ENCODE results near the gene TLE5.
"Not testable (repeated sequence)": the region's sequence is repeated elsewhere in the genome, so short reads cannot be mapped to it uniquely, and the experiment has no call there.

Gene TLE5

GRCh38 chr19:3096267-3096901, 34.1 kb upstream of the TLE5 start:
- DNase-seq (ENCODE audit: low spot score) = no peak

- peak; percentile 79 for DNase-seq (ENCODE audit: low spot score)
These were observed 33.3 kb upstream of the TLE5 start for GRCh38 chr19:3095441-3096191.

- no peak for DNase-seq (ENCODE audit: low spot score)
These were observed 32.5 kb upstream of the TLE5 start for GRCh38 chr19:3094601-3095440.

- DNase-seq (ENCODE audit: low spot score) = not testable (repeated sequence)
These were observed 27.1 kb upstream of the TLE5 start for GRCh38 chr19:3089299-3089855.

GRCh38 chr19:3087769-3088168, 25.5 kb upstream of the TLE5 start:
- DNase-seq (ENCODE audit: low spot score) = no peak

GRCh38 chr19:3084943-3085342, 22.6 kb upstream of the TLE5 start:
- no peak for DNase-seq (ENCODE audit: low spot score)

GRCh38 chr19:3083964-3084363, 21.7 kb upstream of the TLE5 start:
- DNase-seq (ENCODE audit: low spot score) = no peak

- DNase-seq (ENCODE audit: low spot score) = no peak
These were observed 20.0 kb upstream of the TLE5 start for GRCh38 chr19:3082331-3082730.

GRCh38 chr19:3080286-3080685, 18.0 kb upstream of the TLE5 start:
- DNase-seq (ENCODE audit: low spot score) = no peak

- DNase-seq (ENCODE audit: low spot score) = no peak
These were observed 17.3 kb upstream of the TLE5 start for GRCh38 chr19:3079578-3079977.

- peak; percentile 71 for DNase-seq (ENCODE audit: low spot score)
These were observed 13.5 kb upstream of the TLE5 start for GRCh38 chr19:3075605-3076431.

GRCh38 chr19:3073931-3074595, 11.8 kb upstream of the TLE5 start:
- DNase-seq (ENCODE audit: low spot score) = no peak

GRCh38 chr19:3073159-3073563, 10.9 kb upstream of the TLE5 start:
- no peak for DNase-seq (ENCODE audit: low spot score)

GRCh38 chr19:3071768-3072167, 9.5 kb upstream of the TLE5 start:
- DNase-seq (ENCODE audit: low spot score) = no peak

GRCh38 chr19:3068071-3068470, 5.8 kb upstream of the TLE5 start:
- no peak for DNase-seq (ENCODE audit: low spot score)

- no peak for DNase-seq (ENCODE audit: low spot score)
These were observed 5.3 kb upstream of the TLE5 start for GRCh38 chr19:3067563-3067962.

- no peak for DNase-seq (ENCODE audit: low spot score)
These were observed 4.3 kb upstream of the TLE5 start for GRCh38 chr19:3066482-3067049.

GRCh38 chr19:3065675-3066357, 3.5 kb upstream of the TLE5 start:
- no peak for DNase-seq (ENCODE audit: low spot score)

- DNase-seq (ENCODE audit: low spot score) = no peak
These were observed 1.7 kb upstream of the TLE5 start for GRCh38 chr19:3064011-3064330.
